ENCODE data around the gene KLF2.

- TF ChIP-seq, protein P1, sequence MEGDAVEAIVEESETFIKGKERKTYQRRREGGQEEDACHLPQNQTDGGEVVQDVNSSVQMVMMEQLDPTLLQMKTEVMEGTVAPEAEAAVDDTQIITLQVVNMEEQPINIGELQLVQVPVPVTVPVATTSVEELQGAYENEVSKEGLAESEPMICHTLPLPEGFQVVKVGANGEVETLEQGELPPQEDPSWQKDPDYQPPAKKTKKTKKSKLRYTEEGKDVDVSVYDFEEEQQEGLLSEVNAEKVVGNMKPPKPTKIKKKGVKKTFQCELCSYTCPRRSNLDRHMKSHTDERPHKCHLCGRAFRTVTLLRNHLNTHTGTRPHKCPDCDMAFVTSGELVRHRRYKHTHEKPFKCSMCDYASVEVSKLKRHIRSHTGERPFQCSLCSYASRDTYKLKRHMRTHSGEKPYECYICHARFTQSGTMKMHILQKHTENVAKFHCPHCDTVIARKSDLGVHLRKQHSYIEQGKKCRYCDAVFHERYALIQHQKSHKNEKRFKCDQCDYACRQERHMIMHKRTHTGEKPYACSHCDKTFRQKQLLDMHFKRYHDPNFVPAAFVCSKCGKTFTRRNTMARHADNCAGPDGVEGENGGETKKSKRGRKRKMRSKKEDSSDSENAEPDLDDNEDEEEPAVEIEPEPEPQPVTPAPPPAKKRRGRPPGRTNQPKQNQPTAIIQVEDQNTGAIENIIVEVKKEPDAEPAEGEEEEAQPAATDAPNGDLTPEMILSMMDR (IDR thresholded peaks at IDR 0.05), result no peak
- TF ChIP-seq POLR2A (IDR thresholded peaks at IDR 0.05), result no peak
These were observed 11.9 kb downstream of the KLF2 start for GRCh38 chr19:16336571-16336970.

All from stomach (tissue), 4 donors.